ENCODE results near the gene TMCC3. TPM values are rescaled to one million over a fixed set of nuclear protein-coding genes. Genes with fewer than 3 reads are reported as not detected.

The TMCC3 gene
- total and polyA plus RNA-seq, 9 of the 15 experiments (the other 6 are each of a cell fraction or from before 2014, with no cell fraction given): not detected

- in situ Hi-C loops (cut with MboI): no loop called here
- no peak for FAIRE-seq
- intact Hi-C loops (cut with micrococcal nuclease): no loop called here
- no peak for TF ChIP-seq STAT5B (CRISPR knock-in tag; IDR thresholded peaks at IDR 0.05)
- TF ChIP-seq NFRKB (IDR thresholded peaks at IDR 0.05; ENCODE audit: low read depth): no peak
- no peak for TF ChIP-seq ZNF347 (CRISPR knock-in tag; IDR thresholded peaks at IDR 0.05; ENCODE audit: low read depth)
- no peak for TF ChIP-seq ZNF134 (CRISPR knock-in tag; conservative IDR thresholded peaks at IDR 0.05)
- TF ChIP-seq KLF1 (tag; IDR thresholded peaks at IDR 0.05): no peak
- TF ChIP-seq PRMT5 (CRISPR knock-in tag; IDR thresholded peaks at IDR 0.05): no peak
- no peak for TF ChIP-seq ZFP1 (CRISPR knock-in tag; IDR thresholded peaks at IDR 0.05)
- no TSS peak for BruUV-seq (replicated peaks)
- Histone ChIP-seq H3K4me3 (no peak overlapping the region), H3K9me3 (replicated peaks; ENCODE audit: control insufficient read depth, insufficient read depth, low read depth, low read length) (no peaks in the 10 kb centered on the region), H4K20me1 (replicated peaks; ENCODE audit: control insufficient read depth, insufficient read depth, low read length) (no peaks in the 10 kb centered on the region), H3K9me1 (ENCODE audit: control insufficient read depth, insufficient read depth, low read length) (no peaks in the 10 kb centered on the region), H3K36me3 (ENCODE audit: control insufficient read depth, insufficient read depth, low read length) (no peaks in the 10 kb centered on the region), H3K27me3 (ENCODE audit: control insufficient read depth in 2 of 2, insufficient read depth in 2 of 2, low read length in 2 of 2) (no peaks in the 10 kb centered on the region; a peak in 2 of 5 replicates), H3K27ac (ENCODE audit: extremely low read depth, low read depth, low read length) (no peak overlapping the region), H3K79me2 (ENCODE audit: control insufficient read depth, insufficient read depth, low read length) (no peaks in the 10 kb centered on the region), H2AFZ (ENCODE audit: low read depth, low read length) (no peak overlapping the region), H3K9ac (ENCODE audit: insufficient read depth in 1 of 2, low read depth in 2 of 2, low read length in 2 of 2) (no peak overlapping the region), H3K4me2 (ENCODE audit: insufficient read depth, low read length) (no peak overlapping the region), H3K4me1 (replicated peaks in 1 of 2; ENCODE audit: control insufficient read depth in 2 of 2, insufficient read depth in 2 of 2, low read length in 2 of 2) (no peaks in the 10 kb centered on the region)
- POLR2A ChIA-PET: no interaction called here
- 0% methylated on average over 2 of the region's 2 CpGs for WGBS (ENCODE audit: insufficient coverage, low coverage, missing lambda C conversion rate)
- DNase-seq (ENCODE audit: extremely low read depth in 1 of 4, low spot score in 3 of 4): no peak
- CTCF ChIA-PET (ENCODE audit: low intra/inter-chr PET ratio): no interaction called here
- ATAC-seq: no peak
Measured at GRCh38 chr12:94596596-94596995, 53.8 kb downstream of the TMCC3 start.

- intact Hi-C loops (cut with micrococcal nuclease): no loop called here
- no peaks in the 10 kb centered on the region for H4K20me1 ChIP-seq (replicated peaks; ENCODE audit: control insufficient read depth, insufficient read depth, low read length)
- H3K9me1 ChIP-seq (ENCODE audit: control insufficient read depth, insufficient read depth, low read length): no peaks in the 10 kb centered on the region
- H2AFZ ChIP-seq (ENCODE audit: low read depth, low read length): no peak overlapping the region
- no peaks in the 10 kb centered on the region for H3K36me3 ChIP-seq (ENCODE audit: control insufficient read depth, insufficient read depth, low read length)
- no TSS peak for BruUV-seq (replicated peaks)
- DNase-seq (ENCODE audit: extremely low read depth in 1 of 4, low spot score in 3 of 4) (no peak), FAIRE-seq (no peak), ATAC-seq (no peak)
- no peaks in the 10 kb centered on the region for H3K4me1 ChIP-seq (replicated peaks in 1 of 2; ENCODE audit: control insufficient read depth in 2 of 2, insufficient read depth in 2 of 2, low read length in 2 of 2)
- no peak overlapping the region for H3K4me2 ChIP-seq (ENCODE audit: insufficient read depth, low read length)
- H3K9me3 ChIP-seq (replicated peaks; ENCODE audit: control insufficient read depth, insufficient read depth, low read depth, low read length): no peaks in the 10 kb centered on the region
- no peak overlapping the region for H3K27ac ChIP-seq (ENCODE audit: extremely low read depth, low read depth, low read length)
- 2% methylated on average over 3 of the region's 3 CpGs for WGBS (ENCODE audit: insufficient coverage, low coverage, missing lambda C conversion rate)
- H3K79me2 ChIP-seq (ENCODE audit: control insufficient read depth, insufficient read depth, low read length): no peaks in the 10 kb centered on the region
- ChIA-PET POLR2A (no interaction called here), CTCF (ENCODE audit: low intra/inter-chr PET ratio) (no interaction called here)
- TF ChIP-seq SPI1 (IDR thresholded peaks at IDR 0.05; ENCODE audit: borderline replicate concordance, low read depth, low read length): no peak
- TF ChIP-seq ZNF274 (IDR thresholded peaks at IDR 0.05; ENCODE audit: borderline replicate concordance, low read depth, low read length): no peak
- TF ChIP-seq, protein P1, sequence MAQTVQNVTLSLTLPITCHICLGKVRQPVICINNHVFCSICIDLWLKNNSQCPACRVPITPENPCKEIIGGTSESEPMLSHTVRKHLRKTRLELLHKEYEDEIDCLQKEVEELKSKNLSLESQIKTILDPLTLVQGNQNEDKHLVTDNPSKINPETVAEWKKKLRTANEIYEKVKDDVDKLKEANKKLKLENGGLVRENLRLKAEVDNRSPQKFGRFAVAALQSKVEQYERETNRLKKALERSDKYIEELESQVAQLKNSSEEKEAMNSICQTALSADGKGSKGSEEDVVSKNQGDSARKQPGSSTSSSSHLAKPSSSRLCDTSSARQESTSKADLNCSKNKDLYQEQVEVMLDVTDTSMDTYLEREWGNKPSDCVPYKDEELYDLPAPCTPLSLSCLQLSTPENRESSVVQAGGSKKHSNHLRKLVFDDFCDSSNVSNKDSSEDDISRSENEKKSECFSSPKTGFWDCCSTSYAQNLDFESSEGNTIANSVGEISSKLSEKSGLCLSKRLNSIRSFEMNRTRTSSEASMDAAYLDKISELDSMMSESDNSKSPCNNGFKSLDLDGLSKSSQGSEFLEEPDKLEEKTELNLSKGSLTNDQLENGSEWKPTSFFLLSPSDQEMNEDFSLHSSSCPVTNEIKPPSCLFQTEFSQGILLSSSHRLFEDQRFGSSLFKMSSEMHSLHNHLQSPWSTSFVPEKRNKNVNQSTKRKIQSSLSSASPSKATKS (CRISPR knock-in tag; IDR thresholded peaks at IDR 0.05): no peak
- TF ChIP-seq E2F4 (CRISPR knock-in tag; IDR thresholded peaks at IDR 0.05; ENCODE audit: low read depth): no peak
- no peak for TF ChIP-seq L3MBTL2 (IDR thresholded peaks at IDR 0.05)
- TF ChIP-seq KHSRP (IDR thresholded peaks at IDR 0.05): no peak
- TF ChIP-seq, protein P2, sequence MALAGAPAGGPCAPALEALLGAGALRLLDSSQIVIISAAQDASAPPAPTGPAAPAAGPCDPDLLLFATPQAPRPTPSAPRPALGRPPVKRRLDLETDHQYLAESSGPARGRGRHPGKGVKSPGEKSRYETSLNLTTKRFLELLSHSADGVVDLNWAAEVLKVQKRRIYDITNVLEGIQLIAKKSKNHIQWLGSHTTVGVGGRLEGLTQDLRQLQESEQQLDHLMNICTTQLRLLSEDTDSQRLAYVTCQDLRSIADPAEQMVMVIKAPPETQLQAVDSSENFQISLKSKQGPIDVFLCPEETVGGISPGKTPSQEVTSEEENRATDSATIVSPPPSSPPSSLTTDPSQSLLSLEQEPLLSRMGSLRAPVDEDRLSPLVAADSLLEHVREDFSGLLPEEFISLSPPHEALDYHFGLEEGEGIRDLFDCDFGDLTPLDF (CRISPR knock-in tag; IDR thresholded peaks at IDR 0.05): no peak
- TF ChIP-seq ILK (tag; IDR thresholded peaks at IDR 0.05; ENCODE audit: borderline replicate concordance, low read depth): no peak
- in situ Hi-C loops (cut with MboI): no loop called here
- peaks cover 0 to 6% of the 10 kb centered on the region in 2 experiments; a peak in 3 of 5 replicates for H3K27me3 ChIP-seq (ENCODE audit: control insufficient read depth in 2 of 2, insufficient read depth in 2 of 2, low read length in 2 of 2)
- H3K4me3 ChIP-seq: no peak overlapping the region
- H3K9ac ChIP-seq (ENCODE audit: insufficient read depth in 1 of 2, low read depth in 2 of 2, low read length in 2 of 2): no peak overlapping the region
Measured at GRCh38 chr12:94595152-94595551, 55.2 kb downstream of the TMCC3 start.

Data from K562 (cell line).